ENCODE measurements around the gene LPCAT1.

Gene LPCAT1

DNA sequence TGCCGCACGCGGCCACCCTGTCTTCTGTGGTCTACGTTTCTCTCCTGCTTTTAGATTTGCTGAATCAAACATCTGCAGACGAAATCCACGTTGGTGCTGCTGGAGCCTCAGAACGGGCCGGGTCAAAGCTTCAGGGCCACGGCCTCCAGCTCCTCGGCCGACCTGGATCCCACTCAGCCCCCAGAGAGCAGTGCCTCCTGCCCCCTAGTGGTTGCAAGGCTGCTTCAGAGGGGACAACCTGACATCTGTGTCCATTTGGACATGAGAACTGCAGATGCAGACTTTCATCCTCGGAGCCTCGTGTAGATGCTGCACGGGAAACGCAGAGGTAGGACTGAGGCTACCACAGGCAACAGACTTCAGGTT lies 55.5 kb downstream of the LPCAT1 start:
- TF ChIP-seq, protein P1, sequence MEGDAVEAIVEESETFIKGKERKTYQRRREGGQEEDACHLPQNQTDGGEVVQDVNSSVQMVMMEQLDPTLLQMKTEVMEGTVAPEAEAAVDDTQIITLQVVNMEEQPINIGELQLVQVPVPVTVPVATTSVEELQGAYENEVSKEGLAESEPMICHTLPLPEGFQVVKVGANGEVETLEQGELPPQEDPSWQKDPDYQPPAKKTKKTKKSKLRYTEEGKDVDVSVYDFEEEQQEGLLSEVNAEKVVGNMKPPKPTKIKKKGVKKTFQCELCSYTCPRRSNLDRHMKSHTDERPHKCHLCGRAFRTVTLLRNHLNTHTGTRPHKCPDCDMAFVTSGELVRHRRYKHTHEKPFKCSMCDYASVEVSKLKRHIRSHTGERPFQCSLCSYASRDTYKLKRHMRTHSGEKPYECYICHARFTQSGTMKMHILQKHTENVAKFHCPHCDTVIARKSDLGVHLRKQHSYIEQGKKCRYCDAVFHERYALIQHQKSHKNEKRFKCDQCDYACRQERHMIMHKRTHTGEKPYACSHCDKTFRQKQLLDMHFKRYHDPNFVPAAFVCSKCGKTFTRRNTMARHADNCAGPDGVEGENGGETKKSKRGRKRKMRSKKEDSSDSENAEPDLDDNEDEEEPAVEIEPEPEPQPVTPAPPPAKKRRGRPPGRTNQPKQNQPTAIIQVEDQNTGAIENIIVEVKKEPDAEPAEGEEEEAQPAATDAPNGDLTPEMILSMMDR (conservative IDR thresholded peaks at IDR 0.05; ENCODE audit: low read length), result peak; percentile 43
- peak; percentile 15 for DNase-seq (ENCODE audit: low read depth)
- H3K4me3 ChIP-seq (ENCODE audit: low read length), result no peak overlapping the region

DNA sequence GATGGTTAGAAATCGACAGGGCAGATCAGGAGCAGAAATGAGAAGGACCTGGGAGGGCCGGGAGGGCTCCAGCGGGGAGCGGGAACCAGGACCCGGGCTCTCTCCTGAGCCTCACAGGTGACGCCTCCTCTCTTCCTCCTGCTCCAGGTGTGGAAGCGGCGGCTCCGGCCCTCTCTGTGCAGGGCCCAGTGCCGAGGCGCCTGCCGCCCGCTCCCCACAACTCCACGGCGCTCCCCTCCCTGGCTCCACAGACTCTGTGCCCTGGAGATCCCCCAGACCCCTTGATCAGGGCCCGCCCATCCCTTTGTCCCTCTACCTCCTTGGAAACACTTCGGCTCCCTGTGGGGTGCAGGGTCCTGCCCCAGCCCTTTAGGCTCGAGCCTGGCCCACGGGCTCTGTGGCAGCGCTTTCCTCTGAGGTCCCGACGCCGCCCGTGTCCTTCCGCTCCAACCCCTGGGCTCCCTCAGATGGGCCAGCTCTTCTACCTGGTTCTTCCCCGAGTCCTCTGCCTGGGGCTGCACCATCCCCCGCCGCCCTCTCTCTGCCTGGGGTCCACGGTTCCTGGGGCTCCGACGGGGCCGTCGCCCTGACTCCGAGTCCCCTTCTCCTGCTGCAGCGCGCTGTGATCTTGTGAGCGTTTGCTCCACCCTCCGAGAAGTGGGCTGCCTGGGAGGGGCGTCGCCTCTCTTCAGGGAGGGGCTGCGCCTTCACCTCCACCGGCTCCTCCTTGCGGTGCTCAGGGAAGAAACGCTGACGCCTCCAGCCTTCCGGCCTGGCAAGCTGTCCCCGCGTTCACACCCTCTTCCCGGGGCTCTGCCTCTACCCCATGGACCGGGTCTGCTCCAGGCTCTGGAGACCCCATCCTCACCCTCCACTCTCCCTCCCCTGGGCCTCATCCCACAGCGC lies 56.2 kb downstream of the LPCAT1 start:
- DNase-seq (ENCODE audit: low read depth), result no peak
- H3K4me3 ChIP-seq (ENCODE audit: low read length), result no peak overlapping the region
- TF ChIP-seq, protein P1 (conservative IDR thresholded peaks at IDR 0.05; ENCODE audit: low read length), result no peak

DNA sequence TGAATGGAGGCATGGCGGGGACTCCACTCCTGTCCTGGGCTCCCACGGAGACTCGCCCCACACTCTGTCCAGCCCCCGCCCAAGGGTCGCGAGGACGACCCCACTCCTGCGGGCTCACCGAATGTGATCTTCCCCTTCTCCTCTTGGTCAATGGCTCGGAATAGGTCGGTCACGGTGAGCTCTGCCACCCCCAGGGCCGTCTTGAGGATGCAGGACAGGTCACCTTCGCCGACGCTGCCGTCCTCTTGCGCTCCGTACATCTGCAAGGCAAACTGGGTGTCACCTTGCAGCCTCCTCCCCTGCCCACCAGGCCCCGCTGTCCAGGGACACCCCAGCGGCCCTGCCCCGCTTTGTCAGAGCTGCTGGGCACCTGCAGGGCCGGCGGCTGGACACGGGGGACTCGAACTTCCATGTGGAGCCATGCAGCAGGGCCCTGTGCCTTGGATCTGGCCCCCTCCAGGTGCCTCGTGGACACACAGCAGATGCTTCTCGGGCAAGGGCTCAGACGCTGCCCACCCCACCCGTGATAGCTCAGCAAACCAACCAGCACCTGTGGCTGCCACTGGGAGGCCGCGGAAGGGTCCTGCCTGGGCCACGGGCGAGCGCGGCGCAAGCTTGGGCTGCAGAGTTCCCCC lies 57.0 kb downstream of the LPCAT1 start:
- no peak for DNase-seq (ENCODE audit: low read depth)
- TF ChIP-seq, protein P1 (conservative IDR thresholded peaks at IDR 0.05; ENCODE audit: low read length), result no peak
- no peak overlapping the region for H3K4me3 ChIP-seq (ENCODE audit: low read length)

DNA sequence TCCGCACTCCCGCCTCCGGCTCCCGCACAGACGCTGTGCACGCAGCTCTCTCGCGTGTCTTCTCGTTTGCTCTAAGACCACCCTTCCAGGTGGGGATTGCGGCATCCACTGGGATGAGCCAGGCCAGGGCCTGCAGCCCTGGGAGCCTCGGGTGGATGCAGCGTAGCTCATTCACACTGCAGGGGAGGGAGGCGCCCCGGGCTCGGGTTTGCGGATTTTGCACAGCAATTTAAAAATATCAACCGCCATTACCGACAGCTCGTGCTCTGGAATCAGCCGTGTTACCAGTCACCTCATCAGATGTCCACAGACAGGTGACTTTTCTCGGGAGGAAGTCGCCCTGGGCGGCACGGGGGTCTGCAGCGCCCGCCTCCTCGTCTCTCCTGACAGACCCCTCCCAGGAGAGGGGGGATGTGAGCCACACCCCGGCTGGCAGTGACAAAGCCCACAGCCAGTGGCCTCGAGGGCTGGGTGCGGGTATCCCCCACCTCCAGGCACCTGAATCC lies 57.7 kb downstream of the LPCAT1 start:
- DNase-seq (ENCODE audit: low read depth), result no peak
- TF ChIP-seq, protein P1 (conservative IDR thresholded peaks at IDR 0.05; ENCODE audit: low read length), result no peak
- H3K4me3 ChIP-seq (ENCODE audit: low read length), result no peak overlapping the region

DNA sequence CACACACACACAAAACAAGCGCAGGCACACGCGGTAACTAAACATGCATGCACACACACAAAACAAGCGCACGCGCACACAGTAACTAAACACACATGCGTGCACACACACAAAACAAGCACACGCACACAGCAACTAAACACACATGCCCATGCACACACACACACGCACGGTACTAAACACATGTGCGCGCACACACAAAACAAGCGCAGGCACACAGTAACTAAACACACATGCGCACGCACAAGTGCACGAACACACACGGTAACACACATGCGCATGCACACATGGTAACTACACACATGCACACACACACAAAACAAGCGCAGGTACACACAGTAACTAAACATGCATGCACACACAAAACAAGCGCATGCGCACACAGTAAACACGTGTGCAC lies 58.6 kb downstream of the LPCAT1 start:
- H3K4me3 ChIP-seq (ENCODE audit: low read length), result no peak overlapping the region
- DNase-seq (ENCODE audit: low read depth), result no peak
- TF ChIP-seq, protein P1 (conservative IDR thresholded peaks at IDR 0.05; ENCODE audit: low read length), result no peak

DNA sequence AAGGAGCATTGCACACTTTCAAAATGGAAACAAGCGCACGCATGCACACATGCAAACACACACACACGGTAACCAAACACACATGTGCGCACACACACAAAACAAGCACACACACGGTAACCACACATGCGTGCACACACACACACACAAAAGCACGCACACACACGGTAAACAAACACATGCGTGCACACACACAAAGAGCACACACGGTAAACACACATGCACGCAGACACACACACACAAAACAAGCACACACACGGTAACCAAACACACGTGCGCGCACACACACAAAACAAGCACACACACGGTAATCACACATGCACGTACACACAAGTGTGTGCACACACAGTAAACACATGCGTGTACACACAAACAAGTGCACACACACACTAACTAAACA lies 59.2 kb downstream of the LPCAT1 start:
- DNase-seq (ENCODE audit: low read depth), result no peak
- H3K4me3 ChIP-seq (ENCODE audit: low read length), result no peak overlapping the region
- TF ChIP-seq, protein P1 (conservative IDR thresholded peaks at IDR 0.05; ENCODE audit: low read length), result no peak

DNA sequence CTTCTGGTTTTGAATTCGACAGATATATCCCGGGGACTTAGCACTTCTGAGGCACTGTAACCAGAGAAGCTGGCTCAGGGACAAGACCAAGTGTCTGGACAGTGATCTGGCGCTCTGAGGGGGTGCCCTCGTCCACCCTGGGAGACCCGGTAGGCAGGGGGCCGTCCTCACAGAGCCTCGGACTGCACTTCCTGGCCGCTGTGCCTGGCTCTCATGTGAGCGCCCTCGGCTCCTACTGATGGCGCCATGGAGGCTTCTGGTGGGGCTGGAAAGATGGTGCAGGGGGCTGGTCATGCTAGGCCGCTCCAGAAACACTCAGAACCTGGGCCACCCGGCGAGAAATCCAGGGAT lies 59.7 kb downstream of the LPCAT1 start:
- TF ChIP-seq, protein P1 (conservative IDR thresholded peaks at IDR 0.05; ENCODE audit: low read length), result no peak
- DNase-seq (ENCODE audit: low read depth), result no peak
- no peak overlapping the region for H3K4me3 ChIP-seq (ENCODE audit: low read length)
